ENCODE data around the gene CRADD. TPM values are rescaled to one million over a fixed set of nuclear protein-coding genes. Genes with fewer than 3 reads are reported as not detected.

CRADD gene
- total and polyA plus RNA-seq, 10 of the 15 experiments (the other 5 are each of a cell fraction or from before 2014, with no cell fraction given): 7.6 to 15.5 (median 11.7) TPM

DNA sequence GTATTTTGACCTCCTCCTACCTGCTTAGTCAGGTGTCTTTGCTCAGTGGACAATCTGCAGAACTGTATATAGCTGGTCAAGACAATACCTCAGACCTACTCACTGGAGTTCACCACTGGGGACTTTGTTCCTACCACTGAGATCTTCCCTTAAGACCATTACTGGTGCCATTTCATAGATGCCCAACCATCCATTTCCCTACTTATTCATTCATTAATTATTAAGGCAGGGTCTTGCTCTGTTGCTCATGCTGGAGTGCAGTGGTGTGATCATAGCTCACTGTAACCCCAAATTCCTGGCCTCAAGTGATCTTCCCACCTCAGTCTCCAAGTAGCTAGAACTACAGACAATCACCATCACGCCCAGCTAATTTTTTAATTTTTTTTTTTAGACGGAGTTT lies 22.8 kb upstream of the CRADD start:
- Histone ChIP-seq H3K9me3 (replicated peaks; ENCODE audit: control insufficient read depth, insufficient read depth, low read length) (no peaks in the 10 kb centered on the region; the same call in 2 of the 3 replicates), H3K9ac (ENCODE audit: control insufficient read depth, insufficient read depth, low read length) (no peak overlapping the region), H3K27me3 (replicated peaks in 1 of 2; ENCODE audit: control insufficient read depth in 2 of 2, insufficient read depth in 2 of 2, low read length in 1 of 2) (no peaks in the 10 kb centered on the region), H3K4me3 (no peak overlapping the region), H3K36me3 (ENCODE audit: control insufficient read depth in 2 of 2, insufficient read depth in 2 of 2, low read length in 1 of 2) (no peaks in the 10 kb centered on the region), H3K79me2 (ENCODE audit: control insufficient read depth, insufficient read depth, low read length) (no peaks in the 10 kb centered on the region), H4K20me1 (ENCODE audit: control insufficient read depth, insufficient read depth) (no peaks in the 10 kb centered on the region), H3K4me1 (ENCODE audit: control insufficient read depth, insufficient read depth, low read length) (no peaks in the 10 kb centered on the region), H3K27ac (ENCODE audit: control insufficient read depth, insufficient read depth) (no peak overlapping the region), H3K4me2 (ENCODE audit: control insufficient read depth, insufficient read depth) (no peak overlapping the region), H2AFZ (ENCODE audit: control insufficient read depth, low read depth, low read length) (no peak overlapping the region)
- FAIRE-seq (no peak), ATAC-seq (no peak), DNase-seq (ENCODE audit: low read depth, low spot score) (no peak)
- intact Hi-C loops (cut with micrococcal nuclease; ENCODE audit: unreplicated experiment) (no loop called here), in situ Hi-C loops (cut with MboI) (no loop called here)
- ChIA-PET CTCF (interaction anchor here (1.5 kb wide), 1 partner anchor 448 kb away, joined by 3 read pairs; no protein-coding TSS in a partner anchor), RAD21 (ENCODE audit: unreplicated experiment) (no interaction called here), POLR2A (no interaction called here), SMC1A (ENCODE audit: uncharacterized antibody, unreplicated experiment) (interaction anchor here (0.7 to 1.1 kb wide), 2 partner anchors 61 to 66 kb away, joined by 3 read pairs; no protein-coding TSS in a partner anchor)
- BruUV-seq (replicated peaks): no TSS peak
- WGBS (ENCODE audit: insufficient coverage, insufficient replicate concordance, low lambda C conversion rate, missing lambda C conversion rate): 88% methylated on average over 2 of the region's 2 CpGs
- no peak for TF ChIP-seq NFIC (IDR thresholded peaks at IDR 0.05; ENCODE audit: low read depth, low read length)
- TF ChIP-seq, protein P1, sequence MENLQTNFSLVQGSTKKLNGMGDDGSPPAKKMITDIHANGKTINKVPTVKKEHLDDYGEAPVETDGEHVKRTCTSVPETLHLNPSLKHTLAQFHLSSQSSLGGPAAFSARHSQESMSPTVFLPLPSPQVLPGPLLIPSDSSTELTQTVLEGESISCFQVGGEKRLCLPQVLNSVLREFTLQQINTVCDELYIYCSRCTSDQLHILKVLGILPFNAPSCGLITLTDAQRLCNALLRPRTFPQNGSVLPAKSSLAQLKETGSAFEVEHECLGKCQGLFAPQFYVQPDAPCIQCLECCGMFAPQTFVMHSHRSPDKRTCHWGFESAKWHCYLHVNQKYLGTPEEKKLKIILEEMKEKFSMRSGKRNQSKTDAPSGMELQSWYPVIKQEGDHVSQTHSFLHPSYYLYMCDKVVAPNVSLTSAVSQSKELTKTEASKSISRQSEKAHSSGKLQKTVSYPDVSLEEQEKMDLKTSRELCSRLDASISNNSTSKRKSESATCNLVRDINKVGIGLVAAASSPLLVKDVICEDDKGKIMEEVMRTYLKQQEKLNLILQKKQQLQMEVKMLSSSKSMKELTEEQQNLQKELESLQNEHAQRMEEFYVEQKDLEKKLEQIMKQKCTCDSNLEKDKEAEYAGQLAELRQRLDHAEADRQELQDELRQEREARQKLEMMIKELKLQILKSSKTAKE (IDR thresholded peaks at IDR 0.05; ENCODE audit: low read depth, poor library complexity, severe bottlenecking): no peak
- no peak for TF ChIP-seq POLR2AphosphoS5 (IDR thresholded peaks at IDR 0.05; ENCODE audit: low read length)
- TF ChIP-seq, protein P2, sequence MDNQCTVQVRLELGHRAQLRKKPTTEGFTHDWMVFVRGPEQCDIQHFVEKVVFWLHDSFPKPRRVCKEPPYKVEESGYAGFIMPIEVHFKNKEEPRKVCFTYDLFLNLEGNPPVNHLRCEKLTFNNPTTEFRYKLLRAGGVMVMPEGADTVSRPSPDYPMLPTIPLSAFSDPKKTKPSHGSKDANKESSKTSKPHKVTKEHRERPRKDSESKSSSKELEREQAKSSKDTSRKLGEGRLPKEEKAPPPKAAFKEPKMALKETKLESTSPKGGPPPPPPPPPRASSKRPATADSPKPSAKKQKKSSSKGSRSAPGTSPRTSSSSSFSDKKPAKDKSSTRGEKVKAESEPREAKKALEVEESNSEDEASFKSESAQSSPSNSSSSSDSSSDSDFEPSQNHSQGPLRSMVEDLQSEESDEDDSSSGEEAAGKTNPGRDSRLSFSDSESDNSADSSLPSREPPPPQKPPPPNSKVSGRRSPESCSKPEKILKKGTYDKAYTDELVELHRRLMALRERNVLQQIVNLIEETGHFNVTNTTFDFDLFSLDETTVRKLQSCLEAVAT (IDR thresholded peaks at IDR 0.05): no peak
- TF ChIP-seq CBX5 (IDR thresholded peaks at IDR 0.05; ENCODE audit: low read depth): no peak
- TF ChIP-seq, protein P3, sequence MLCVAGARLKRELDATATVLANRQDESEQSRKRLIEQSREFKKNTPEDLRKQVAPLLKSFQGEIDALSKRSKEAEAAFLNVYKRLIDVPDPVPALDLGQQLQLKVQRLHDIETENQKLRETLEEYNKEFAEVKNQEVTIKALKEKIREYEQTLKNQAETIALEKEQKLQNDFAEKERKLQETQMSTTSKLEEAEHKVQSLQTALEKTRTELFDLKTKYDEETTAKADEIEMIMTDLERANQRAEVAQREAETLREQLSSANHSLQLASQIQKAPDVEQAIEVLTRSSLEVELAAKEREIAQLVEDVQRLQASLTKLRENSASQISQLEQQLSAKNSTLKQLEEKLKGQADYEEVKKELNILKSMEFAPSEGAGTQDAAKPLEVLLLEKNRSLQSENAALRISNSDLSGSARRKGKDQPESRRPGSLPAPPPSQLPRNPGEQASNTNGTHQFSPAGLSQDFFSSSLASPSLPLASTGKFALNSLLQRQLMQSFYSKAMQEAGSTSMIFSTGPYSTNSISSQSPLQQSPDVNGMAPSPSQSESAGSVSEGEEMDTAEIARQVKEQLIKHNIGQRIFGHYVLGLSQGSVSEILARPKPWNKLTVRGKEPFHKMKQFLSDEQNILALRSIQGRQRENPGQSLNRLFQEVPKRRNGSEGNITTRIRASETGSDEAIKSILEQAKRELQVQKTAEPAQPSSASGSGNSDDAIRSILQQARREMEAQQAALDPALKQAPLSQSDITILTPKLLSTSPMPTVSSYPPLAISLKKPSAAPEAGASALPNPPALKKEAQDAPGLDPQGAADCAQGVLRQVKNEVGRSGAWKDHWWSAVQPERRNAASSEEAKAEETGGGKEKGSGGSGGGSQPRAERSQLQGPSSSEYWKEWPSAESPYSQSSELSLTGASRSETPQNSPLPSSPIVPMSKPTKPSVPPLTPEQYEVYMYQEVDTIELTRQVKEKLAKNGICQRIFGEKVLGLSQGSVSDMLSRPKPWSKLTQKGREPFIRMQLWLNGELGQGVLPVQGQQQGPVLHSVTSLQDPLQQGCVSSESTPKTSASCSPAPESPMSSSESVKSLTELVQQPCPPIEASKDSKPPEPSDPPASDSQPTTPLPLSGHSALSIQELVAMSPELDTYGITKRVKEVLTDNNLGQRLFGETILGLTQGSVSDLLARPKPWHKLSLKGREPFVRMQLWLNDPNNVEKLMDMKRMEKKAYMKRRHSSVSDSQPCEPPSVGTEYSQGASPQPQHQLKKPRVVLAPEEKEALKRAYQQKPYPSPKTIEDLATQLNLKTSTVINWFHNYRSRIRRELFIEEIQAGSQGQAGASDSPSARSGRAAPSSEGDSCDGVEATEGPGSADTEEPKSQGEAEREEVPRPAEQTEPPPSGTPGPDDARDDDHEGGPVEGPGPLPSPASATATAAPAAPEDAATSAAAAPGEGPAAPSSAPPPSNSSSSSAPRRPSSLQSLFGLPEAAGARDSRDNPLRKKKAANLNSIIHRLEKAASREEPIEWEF (IDR thresholded peaks at IDR 0.05; ENCODE audit: insufficient replicate concordance, low read depth, low read length): no peak
- no peak for TF ChIP-seq RAD21 (IDR thresholded peaks at IDR 0.05; ENCODE audit: insufficient read depth, low read depth, low read length)
- no peak for TF ChIP-seq BCLAF1 (IDR thresholded peaks at IDR 0.05)

Data from GM12878 (cell line).